Kidney epithelial cell (primary cell): Measurements from ENCODE around the gene NKTR. TPM values are rescaled to one million over a fixed set of nuclear protein-coding genes. Genes with fewer than 3 reads are reported as not detected.

Experiments
- DNase-seq: peaks from one replicate; pipeline ENCODE4 v3.0.0-alpha.2; 2010; ENCODE audit warnings: low read depth
- H3K27me3 ChIP-seq: 2 replicates; pipeline ENCODE4 v1.6.0; 2011; ENCODE audit warnings: low read length; ENCODE audit not compliant: control insufficient read depth, insufficient read depth
- H3K36me3 ChIP-seq: 2 replicates; pipeline ENCODE4 v1.5.1; 2011; ENCODE audit warnings: low read length; ENCODE audit not compliant: control insufficient read depth, insufficient read depth
- H3K4me3 ChIP-seq: 2 replicates; pipeline ENCODE4 v1.5.1; 2011; ENCODE audit warnings: low read depth, mild to moderate bottlenecking, control low read depth, low read length
- total RNA-seq: library from RNA; depleted of rRNA; stranded (reverse); fragments of >200 nt; gene quantifications from 2 replicates; pipeline ENCODE4 v1.2.3, GENCODE V29; 2015
- TF ChIP-seq, protein P1 (sequence below): IDR thresholded peaks from 2 replicates; pipeline ENCODE4 v1.5.1; 2011; ENCODE audit warnings: mild to moderate bottlenecking, moderate library complexity, low read length, control low read depth, inconsistent platforms; ENCODE audit not compliant: insufficient read depth, poor library complexity, severe bottlenecking

NKTR gene
- total RNA-seq, 1 donor from 2014 or later = 29.8 TPM

DNA sequence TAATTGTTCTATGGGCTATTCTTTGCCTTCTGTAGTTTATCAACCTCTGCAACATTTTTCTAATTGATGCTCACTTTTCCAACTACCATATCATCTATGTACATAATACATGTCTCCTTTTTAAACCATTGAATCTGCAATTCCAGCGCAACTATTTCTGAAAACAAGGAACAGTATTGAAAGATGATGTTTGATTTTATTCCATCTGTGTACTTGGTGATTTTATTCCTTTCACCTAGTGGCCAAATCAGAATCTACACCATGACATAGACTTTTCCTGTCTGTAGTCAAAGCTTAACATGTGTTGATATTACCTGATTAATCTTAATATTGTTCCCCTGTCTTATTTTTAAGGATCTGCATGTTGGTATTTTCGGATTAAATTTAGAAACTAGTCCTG lies 13.0 kb downstream of the NKTR start:
- no peak for DNase-seq
- no peaks in the 10 kb centered on the region for H3K27me3 ChIP-seq
- no peaks in the 10 kb centered on the region for H3K36me3 ChIP-seq

DNA sequence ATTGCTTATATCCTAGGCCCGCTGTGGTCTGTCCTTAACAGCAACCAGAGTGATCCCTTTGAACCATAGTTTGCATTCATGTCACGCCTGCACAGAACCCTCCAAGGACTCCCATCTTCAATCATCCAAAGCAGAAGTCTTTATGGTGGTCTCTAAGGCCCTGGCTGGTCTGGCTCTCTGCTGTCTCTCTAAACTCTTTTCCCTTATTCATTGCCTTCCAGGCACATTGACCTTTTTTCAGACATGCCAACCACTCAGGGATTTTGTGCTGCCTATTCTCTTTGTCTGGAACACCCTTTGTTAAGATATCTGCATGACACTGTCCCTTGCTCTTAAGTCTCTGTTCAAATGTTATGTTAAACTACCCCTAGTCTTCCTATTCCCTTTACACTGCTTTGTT lies 31.1 kb downstream of the NKTR start:
- Histone ChIP-seq H3K4me3 (no peak overlapping the region), H3K27me3 (no peaks in the 10 kb centered on the region), H3K36me3 (peaks cover 4% of the 10 kb centered on the region)
- TF ChIP-seq, protein P1, sequence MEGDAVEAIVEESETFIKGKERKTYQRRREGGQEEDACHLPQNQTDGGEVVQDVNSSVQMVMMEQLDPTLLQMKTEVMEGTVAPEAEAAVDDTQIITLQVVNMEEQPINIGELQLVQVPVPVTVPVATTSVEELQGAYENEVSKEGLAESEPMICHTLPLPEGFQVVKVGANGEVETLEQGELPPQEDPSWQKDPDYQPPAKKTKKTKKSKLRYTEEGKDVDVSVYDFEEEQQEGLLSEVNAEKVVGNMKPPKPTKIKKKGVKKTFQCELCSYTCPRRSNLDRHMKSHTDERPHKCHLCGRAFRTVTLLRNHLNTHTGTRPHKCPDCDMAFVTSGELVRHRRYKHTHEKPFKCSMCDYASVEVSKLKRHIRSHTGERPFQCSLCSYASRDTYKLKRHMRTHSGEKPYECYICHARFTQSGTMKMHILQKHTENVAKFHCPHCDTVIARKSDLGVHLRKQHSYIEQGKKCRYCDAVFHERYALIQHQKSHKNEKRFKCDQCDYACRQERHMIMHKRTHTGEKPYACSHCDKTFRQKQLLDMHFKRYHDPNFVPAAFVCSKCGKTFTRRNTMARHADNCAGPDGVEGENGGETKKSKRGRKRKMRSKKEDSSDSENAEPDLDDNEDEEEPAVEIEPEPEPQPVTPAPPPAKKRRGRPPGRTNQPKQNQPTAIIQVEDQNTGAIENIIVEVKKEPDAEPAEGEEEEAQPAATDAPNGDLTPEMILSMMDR = no peak
- no peak for DNase-seq

More for the DNA sequence above, 13.0 kb downstream of the NKTR start:
- TF ChIP-seq, protein P1 = peak; percentile 49
- no peak overlapping the region for H3K4me3 ChIP-seq

DNA sequence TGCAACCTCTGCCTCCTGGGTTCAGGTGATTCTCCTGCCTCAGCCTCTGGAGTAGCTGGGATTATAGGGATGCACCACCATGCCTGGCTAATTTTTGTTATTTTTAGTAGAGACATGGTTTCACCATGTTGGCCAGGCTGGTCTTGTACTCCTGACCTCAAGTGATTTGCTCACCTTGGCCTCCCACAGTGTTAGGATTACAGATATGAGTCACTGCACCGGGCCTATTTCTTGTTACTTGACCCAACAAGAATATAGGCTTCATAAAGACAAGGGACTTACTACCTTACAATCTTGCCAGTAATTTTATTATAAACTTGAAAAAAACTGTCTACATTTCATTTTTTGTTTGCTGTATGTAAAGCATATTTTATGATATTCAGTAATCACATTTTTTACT lies 31.7 kb downstream of the NKTR start:
- Histone ChIP-seq H3K4me3 (no peak overlapping the region), H3K27me3 (no peaks in the 10 kb centered on the region), H3K36me3 (peaks cover 4% of the 10 kb centered on the region)
- DNase-seq = no peak
- TF ChIP-seq, protein P1 = no peak

DNA sequence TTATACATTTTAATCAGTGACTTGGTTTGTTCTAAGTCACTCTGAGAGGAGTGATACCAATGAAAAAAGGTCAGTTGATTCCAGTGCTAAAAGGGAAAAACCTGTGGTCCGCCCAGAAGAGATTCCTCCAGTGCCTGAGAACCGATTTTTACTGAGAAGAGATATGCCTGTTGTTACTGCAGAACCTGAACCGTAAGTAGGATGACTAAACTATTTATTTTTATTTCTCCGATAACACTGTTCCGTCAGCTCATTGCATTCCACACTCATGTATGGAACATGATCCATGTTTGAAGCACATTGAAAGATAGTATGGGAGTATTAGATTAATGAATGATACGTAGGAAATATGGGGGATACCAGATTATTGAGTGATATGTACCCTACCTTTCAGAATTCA lies 33.1 kb downstream of the NKTR start:
- no peak overlapping the region for H3K4me3 ChIP-seq
- no peaks in the 10 kb centered on the region for H3K27me3 ChIP-seq
- H3K36me3 ChIP-seq = peaks cover 4% of the 10 kb centered on the region
- DNase-seq = no peak
- TF ChIP-seq, protein P1 = no peak

DNA sequence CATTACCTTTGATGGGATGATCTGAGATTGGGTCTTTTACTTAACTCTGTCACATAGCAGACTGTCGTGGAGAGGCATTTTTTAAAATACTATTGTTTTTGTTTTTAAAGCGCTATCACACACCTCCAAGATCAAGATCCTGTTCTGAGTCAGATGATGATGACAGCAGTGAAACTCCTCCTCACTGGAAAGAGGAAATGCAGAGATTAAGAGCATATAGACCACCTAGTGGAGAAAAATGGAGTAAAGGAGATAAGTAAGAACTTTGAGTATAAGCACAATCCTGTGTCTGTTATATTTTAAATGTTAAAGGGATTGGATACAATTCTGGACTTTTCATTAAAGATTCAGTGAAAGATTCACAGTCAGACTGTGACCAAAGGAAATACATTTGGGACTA lies 34.6 kb downstream of the NKTR start:
- TF ChIP-seq, protein P1 = no peak
- DNase-seq = no peak
- H3K27me3 ChIP-seq = no peaks in the 10 kb centered on the region
- no peak overlapping the region for H3K4me3 ChIP-seq
- H3K36me3 ChIP-seq = peaks cover 6% of the 10 kb centered on the region

DNA sequence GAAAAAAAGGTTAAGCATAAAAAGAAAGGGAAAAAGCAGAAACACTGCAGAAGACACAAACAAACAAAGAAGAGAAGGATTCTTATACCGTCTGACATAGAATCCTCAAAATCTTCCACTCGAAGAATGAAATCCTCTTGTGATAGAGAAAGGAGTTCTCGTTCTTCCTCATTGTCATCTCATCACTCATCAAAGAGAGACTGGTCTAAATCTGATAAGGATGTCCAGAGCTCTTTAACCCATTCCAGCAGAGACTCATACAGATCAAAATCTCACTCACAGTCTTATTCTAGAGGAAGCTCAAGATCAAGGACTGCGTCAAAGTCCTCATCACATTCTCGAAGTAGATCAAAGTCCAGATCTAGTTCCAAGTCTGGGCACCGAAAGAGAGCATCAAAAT lies 36.5 kb downstream of the NKTR start:
- Histone ChIP-seq H3K4me3 (no peak overlapping the region), H3K27me3 (no peaks in the 10 kb centered on the region), H3K36me3 (peaks cover 2% of the 10 kb centered on the region)
- DNase-seq = no peak
- TF ChIP-seq, protein P1 = no peak
